GM12878 (cell line): ENCODE results near the gene CHAD. TPM values are rescaled to one million over a fixed set of nuclear protein-coding genes. Genes with fewer than 3 reads are reported as not detected.
A peak's percentile ranks its signal among the peaks of the same experiment; 100 is the strongest.

Experiments used
- ATAC-seq: fragments of 200-7000 bp; cut with Tn5 transposase; 3 replicates; pipeline ENCODE4 v1.9.1; 2020; ENCODE audit warnings: mild to moderate bottlenecking, moderate library complexity
- BruUV-seq: library from RNA; stranded (reverse); fragments of 400-500 nt; replicated peaks from 2 replicates; lab custom pipeline; 2021; lab: Mats Ljungman, UMichigan
- CTCF ChIA-PET: fragments of 300-600 bp; sonication (Branson Sonifier 250); formaldehyde crosslinking; extraction: SDS; loops from one replicate; lab custom pipeline; 2021; ENCODE audit warnings: inconsistent platforms; lab: Yijun Ruan, JAX
- POLR2A ChIA-PET: fragments of 350-600 bp; formaldehyde crosslinking; extraction: SDS; loops from one replicate; lab custom pipeline; 2021; ENCODE audit warnings: inconsistent platforms; lab: Charles Lee
- RAD21 ChIA-PET: fragments of 300-600 bp; sonication (Branson Sonifier 250); formaldehyde crosslinking; loops from one replicate; lab custom pipeline; 2023; ENCODE audit warnings: antibody characterized with exemption; ENCODE audit not compliant: unreplicated experiment; lab: Charles Lee
- SMC1A ChIA-PET: fragments of 300-600 bp; sonication (Branson Sonifier 250); formaldehyde crosslinking; loops from one replicate; lab custom pipeline; 2023; ENCODE audit not compliant: unreplicated experiment, uncharacterized antibody; lab: Charles Lee
- DNase-seq: peaks from one replicate; pipeline ENCODE4 v3.0.0-alpha.2; 2011; ENCODE audit warnings: low read depth, low spot score
- FAIRE-seq: peaks from 3 replicates; lab custom pipeline; 2011; peaks lifted over from hg19 to GRCh38; lab: Jason Lieb, UNC
- H2AFZ ChIP-seq: 2 replicates; pipeline ENCODE4 v1.6.0; 2011; ENCODE audit warnings: low read depth, low read length, control low read depth; ENCODE audit not compliant: control insufficient read depth
- H3K27ac ChIP-seq: 2 replicates; pipeline ENCODE4 v1.5.1; 2011; ENCODE audit warnings: control low read depth; ENCODE audit not compliant: control insufficient read depth, insufficient read depth
- H3K27me3 ChIP-seq, 2 experiments: replicated peaks in 1 of 2; 2 replicates each; pipeline versions ENCODE4 v1.6.0 to v1.6.1; 2011; ENCODE audit warnings: low read length in 1 of 2; ENCODE audit not compliant: control insufficient read depth in 2 of 2, insufficient read depth in 2 of 2
- H3K36me3 ChIP-seq, 2 experiments: 2 replicates each; pipeline ENCODE4 v1.5.1; 2011; ENCODE audit warnings: low read length in 1 of 2; ENCODE audit not compliant: control insufficient read depth in 2 of 2, insufficient read depth in 2 of 2
- H3K4me1 ChIP-seq: 2 replicates; pipeline ENCODE4 v1.6.1; 2011; ENCODE audit warnings: mild to moderate bottlenecking, low read length, moderate library complexity, mixed read lengths; ENCODE audit not compliant: control insufficient read depth, insufficient read depth
- H3K4me2 ChIP-seq: 2 replicates; pipeline ENCODE4 v1.6.0; 2011; ENCODE audit warnings: control low read depth; ENCODE audit not compliant: control insufficient read depth, insufficient read depth
- H3K4me3 ChIP-seq: fragments of 200-600 bp; sonication (generic); 2 replicates; pipeline ENCODE4 v1.5.1; 2016
- H3K79me2 ChIP-seq: 2 replicates; pipeline ENCODE4 v1.6.0; 2011; ENCODE audit warnings: low read length; ENCODE audit not compliant: control insufficient read depth, insufficient read depth
- H3K9ac ChIP-seq: 2 replicates; pipeline ENCODE4 v1.8.0; 2011; ENCODE audit warnings: low read length, control low read depth, mixed read lengths; ENCODE audit not compliant: control insufficient read depth, insufficient read depth
- H3K9me3 ChIP-seq: replicated peaks from 3 replicates; pipeline ENCODE4 v1.5.1; 2011; ENCODE audit warnings: mild to moderate bottlenecking, low read length; ENCODE audit not compliant: control insufficient read depth, insufficient read depth
- H4K20me1 ChIP-seq: 2 replicates; pipeline ENCODE4 v1.6.0; 2011; ENCODE audit not compliant: control insufficient read depth, insufficient read depth
- ATF7 ChIP-seq: fragments of 450-650 bp; IDR thresholded peaks from 2 replicates; pipeline ENCODE4 v1.6.1; 2016; ENCODE audit warnings: low read depth, mild to moderate bottlenecking
- ESRRA ChIP-seq: IDR thresholded peaks from 2 replicates; pipeline ENCODE4 v1.6.1; 2012; ENCODE audit warnings: mild to moderate bottlenecking, low read length, improper control_type of control experiment
- HDGF ChIP-seq: fragments of 450-650 bp; IDR thresholded peaks from 2 replicates; pipeline ENCODE4 v1.6.1; 2016; ENCODE audit warnings: antibody characterized with exemption
- NR2C1 ChIP-seq: fragments of 450-650 bp; IDR thresholded peaks from 2 replicates; pipeline ENCODE4 v1.6.1; 2017; ENCODE audit warnings: antibody characterized with exemption, mild to moderate bottlenecking, moderate library complexity
- RAD51 ChIP-seq: fragments of 450-650 bp; IDR thresholded peaks from 2 replicates; pipeline ENCODE4 v1.6.1; 2016; ENCODE audit warnings: moderate library complexity, mild to moderate bottlenecking, inconsistent platforms
- SMAD1 ChIP-seq: fragments of 450-650 bp; IDR thresholded peaks from 2 replicates; pipeline ENCODE4 v1.6.1; 2018; ENCODE audit warnings: mild to moderate bottlenecking, low read depth; ENCODE audit not compliant: partially characterized antibody
- SMAD5 ChIP-seq: IDR thresholded peaks from 2 replicates; pipeline ENCODE4 v1.6.1; 2016; ENCODE audit warnings: antibody characterized with exemption, low read depth
- WGBS: methylation state at CpG from one replicate; pipeline ENCODE4 v1.1.6; 2016; ENCODE audit warnings: low lambda C conversion rate; ENCODE audit not compliant: insufficient replicate concordance, insufficient coverage; ENCODE audit errors: missing lambda C conversion rate; 5-methylcytosine and 5-hydroxymethylcytosine counted together
- in situ Hi-C: fragments of 300-500 bp; cut with MboI; formaldehyde crosslinking; loops from 9 replicates; pipeline ENCODE4 v1.14.3; 2018; ENCODE audit warnings: mixed read lengths
- intact Hi-C: fragments of 100-400 bp; cut with micrococcal nuclease; formaldehyde crosslinking; loops from one replicate; pipeline ENCODE4 v1.14.2; 2022; ENCODE audit not compliant: unreplicated experiment
- polyA plus RNA-seq, 11 experiments: library from polyadenylated mRNA; depleted of rRNA in 4 of 11; unstranded in 6 of 11; stranded (reverse) in 5 of 11; fragments of >200 nt; fragmentation: Nextera tagmentation in 4 of 11; fragmentation: Illumina TruSeq in 1 of 11; extraction: Ambion mirVana in 4 of 11; extraction: Trizol in 1 of 11; gene quantifications; 1 replicate in 1 of 11; 2 replicates in 10 of 11; pipeline versions ENCODE4 v1.2.1 to v1.2.3, GENCODE V29; 2011 to 2016; ENCODE audit warnings: inconsistent platforms in 2 of 11, missing spikeins in 2 of 11, low read depth in 1 of 11
- total RNA-seq, 4 experiments: library from RNA; depleted of rRNA in 3 of 4; stranded (reverse); fragments of >200 nt in 3 of 4; fragmentation: Illumina TruSeq in 1 of 4; extraction: Trizol in 1 of 4; gene quantifications; 2 replicates each; pipeline versions ENCODE4 v1.2.1 to v1.2.3, GENCODE V29; 2013 to 2021
- TF ChIP-seq, protein P1 (sequence below): fragments of 450-650 bp; IDR thresholded peaks from 2 replicates; pipeline ENCODE4 v1.6.1; 2017; ENCODE audit warnings: mild to moderate bottlenecking, low read depth, inconsistent platforms; ENCODE audit not compliant: poor library complexity, severe bottlenecking
- TF ChIP-seq, protein P2 (sequence below): fragments of 450-650 bp; formaldehyde crosslinking; IDR thresholded peaks from 2 replicates; pipeline ENCODE4 v1.4.0; 2022; ENCODE audit warnings: mild to moderate bottlenecking, moderate library complexity

CHAD gene
- total and polyA plus RNA-seq, 10 of the 15 experiments (the other 5 are each of a cell fraction or from before 2014, with no cell fraction given), result 0.06 TPM; not detected in 9

DNA sequence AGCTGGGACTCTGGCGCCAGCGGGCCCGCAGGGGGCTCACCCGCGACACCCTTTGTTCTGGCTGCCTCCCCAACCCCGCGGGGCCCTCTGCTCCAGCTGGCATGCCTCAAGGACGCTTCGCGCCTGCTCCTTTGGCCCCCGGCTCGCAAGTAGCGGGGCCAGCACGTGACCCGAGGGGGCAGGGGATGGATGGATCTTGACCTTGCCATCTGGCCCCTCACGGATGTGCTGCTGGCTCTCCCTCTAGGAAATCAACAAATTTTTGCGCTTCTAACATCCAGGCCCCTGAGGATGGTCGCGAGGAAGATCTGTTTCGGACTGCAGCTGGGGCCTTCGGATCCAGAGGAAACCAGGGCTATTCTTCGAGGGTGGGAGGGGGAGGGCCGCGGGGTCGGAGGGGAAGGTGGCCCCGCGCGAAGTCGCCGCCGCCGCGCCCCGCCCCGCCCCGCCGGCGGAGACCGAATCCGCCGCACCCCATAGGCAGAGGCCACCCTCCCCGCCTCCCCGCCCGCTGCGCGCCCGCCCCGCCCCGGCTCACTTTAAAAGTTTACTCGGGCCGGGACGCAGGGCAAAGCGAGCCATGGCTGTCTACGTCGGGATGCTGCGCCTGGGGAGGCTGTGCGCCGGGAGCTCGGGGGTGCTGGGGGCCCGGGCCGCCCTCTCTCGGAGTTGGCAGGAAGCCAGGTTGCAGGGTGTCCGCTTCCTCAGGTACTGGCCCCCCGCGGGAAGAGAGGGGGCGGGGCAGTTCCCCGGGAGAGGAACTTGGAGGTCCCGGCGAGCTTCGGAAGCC, 42.8 kb downstream of the CHAD start, which contains the start of gene ACSF2 (continued):
- TF ChIP-seq RAD51, result peak; percentile 47; the same call in 1 of the 2 replicates
- TF ChIP-seq, protein P1, sequence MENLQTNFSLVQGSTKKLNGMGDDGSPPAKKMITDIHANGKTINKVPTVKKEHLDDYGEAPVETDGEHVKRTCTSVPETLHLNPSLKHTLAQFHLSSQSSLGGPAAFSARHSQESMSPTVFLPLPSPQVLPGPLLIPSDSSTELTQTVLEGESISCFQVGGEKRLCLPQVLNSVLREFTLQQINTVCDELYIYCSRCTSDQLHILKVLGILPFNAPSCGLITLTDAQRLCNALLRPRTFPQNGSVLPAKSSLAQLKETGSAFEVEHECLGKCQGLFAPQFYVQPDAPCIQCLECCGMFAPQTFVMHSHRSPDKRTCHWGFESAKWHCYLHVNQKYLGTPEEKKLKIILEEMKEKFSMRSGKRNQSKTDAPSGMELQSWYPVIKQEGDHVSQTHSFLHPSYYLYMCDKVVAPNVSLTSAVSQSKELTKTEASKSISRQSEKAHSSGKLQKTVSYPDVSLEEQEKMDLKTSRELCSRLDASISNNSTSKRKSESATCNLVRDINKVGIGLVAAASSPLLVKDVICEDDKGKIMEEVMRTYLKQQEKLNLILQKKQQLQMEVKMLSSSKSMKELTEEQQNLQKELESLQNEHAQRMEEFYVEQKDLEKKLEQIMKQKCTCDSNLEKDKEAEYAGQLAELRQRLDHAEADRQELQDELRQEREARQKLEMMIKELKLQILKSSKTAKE, result no peak
- peak; percentile 57 for TF ChIP-seq SMAD1
- no peak for TF ChIP-seq SMAD5

DNA sequence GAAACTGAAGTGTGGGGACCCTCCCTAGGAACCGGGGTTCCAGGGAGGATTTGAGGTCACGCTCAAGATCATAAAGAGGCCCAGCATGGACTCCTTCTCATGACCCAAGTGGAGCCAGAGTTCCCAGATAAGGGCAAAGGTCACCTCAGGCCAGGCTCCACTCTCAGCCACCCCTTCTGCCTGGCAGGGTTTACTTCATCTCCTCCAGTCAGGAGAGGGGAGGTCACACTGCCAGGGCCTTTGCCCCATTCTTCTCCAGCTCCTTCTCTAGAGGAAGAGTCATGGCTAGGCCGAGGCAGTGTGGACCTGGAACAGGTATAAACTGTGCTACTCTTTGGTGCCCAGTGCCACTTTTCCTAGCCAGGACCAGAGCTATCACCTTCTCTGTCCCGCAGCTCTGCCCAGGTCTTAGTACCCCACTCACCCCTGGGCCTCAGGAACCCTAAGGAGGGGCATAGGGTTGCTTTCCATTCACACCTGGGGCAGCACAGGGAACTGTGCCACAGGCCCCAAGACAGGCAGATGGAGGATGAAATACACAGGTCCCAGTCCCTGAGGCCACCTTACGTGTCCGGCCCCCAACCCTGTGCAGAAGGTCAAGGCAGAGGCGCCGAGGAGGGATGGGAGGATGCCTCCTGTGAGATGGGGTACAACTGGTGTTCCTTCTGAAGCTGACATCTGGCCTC, 43.5 kb downstream of the CHAD start:
- RAD21 ChIA-PET, result interaction anchor here (1.8 to 3.2 kb wide), 2 partner anchors 27 to 63 kb away, joined by 4 to 20 read pairs; partner anchors contain the start of gene LRRC59
- no peaks in the 10 kb centered on the region for H3K36me3 ChIP-seq
- H3K27me3 ChIP-seq, result no peaks in the 10 kb centered on the region
- H4K20me1 ChIP-seq, result no peaks in the 10 kb centered on the region
- peak overlapping the region; percentile 98 for H3K4me2 ChIP-seq
- POLR2A ChIA-PET, result interaction anchor here (0.6 to 3.0 kb wide), 2 partner anchors 28 to 724 kb away, joined by 3 to 17 read pairs; partner anchors contain the start of gene LRRC59
- H3K9me3 ChIP-seq, result no peaks in the 10 kb centered on the region
- CTCF ChIA-PET, result interaction anchor here (1.0 to 4.5 kb wide), 3 partner anchors 11 to 54 kb away, joined by 3 to 45 read pairs (median 5); partner anchors contain the start of genes LRRC59 and RSAD1
- DNase-seq (no peak), FAIRE-seq (no peak), ATAC-seq (no peak)
- H3K79me2 ChIP-seq, result peaks cover 6% of the 10 kb centered on the region
- H3K27ac ChIP-seq, result peak overlapping the region; percentile 74
- SMC1A ChIA-PET, result no interaction called here
- TF ChIP-seq NR2C1 (0 out of 2 replicates have a peak, but pooled peaks have one; percentile 10), ESRRA (0 out of 2 replicates have a peak, but pooled peaks have one; percentile 14), HDGF (0 out of 2 replicates have a peak, but pooled peaks have one; percentile 27), ATF7 (no peak)
- TF ChIP-seq, protein P2, sequence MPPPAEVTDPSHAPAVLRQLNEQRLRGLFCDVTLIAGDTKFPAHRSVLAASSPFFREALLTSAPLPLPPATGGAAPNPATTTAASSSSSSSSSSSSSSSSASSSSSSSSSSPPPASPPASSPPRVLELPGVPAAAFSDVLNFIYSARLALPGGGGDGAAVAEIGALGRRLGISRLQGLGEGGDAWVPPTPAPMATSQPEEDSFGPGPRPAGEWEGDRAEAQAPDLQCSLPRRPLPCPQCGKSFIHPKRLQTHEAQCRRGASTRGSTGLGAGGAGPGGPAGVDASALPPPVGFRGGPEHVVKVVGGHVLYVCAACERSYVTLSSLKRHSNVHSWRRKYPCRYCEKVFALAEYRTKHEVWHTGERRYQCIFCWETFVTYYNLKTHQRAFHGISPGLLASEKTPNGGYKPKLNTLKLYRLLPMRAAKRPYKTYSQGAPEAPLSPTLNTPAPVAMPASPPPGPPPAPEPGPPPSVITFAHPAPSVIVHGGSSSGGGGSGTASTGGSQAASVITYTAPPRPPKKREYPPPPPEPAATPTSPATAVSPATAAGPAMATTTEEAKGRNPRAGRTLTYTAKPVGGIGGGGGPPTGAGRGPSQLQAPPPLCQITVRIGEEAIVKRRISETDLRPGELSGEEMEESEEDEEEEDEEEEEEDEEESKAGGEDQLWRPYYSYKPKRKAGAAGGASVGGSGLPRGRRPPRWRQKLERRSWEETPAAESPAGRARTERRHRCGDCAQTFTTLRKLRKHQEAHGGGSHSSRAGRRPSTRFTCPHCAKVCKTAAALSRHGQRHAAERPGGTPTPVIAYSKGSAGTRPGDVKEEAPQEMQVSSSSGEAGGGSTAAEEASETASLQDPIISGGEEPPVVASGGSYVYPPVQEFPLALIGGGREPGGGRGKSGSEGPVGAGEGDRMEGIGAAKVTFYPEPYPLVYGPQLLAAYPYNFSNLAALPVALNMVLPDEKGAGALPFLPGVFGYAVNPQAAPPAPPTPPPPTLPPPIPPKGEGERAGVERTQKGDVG, result no peak
- peaks cover 29% of the 10 kb centered on the region for H3K4me1 ChIP-seq
- H3K4me3 ChIP-seq, result peak overlapping the region; percentile 84
- WGBS, result 97% methylated on average over 8 of the region's 8 CpGs
- intact Hi-C loops, result no loop called here
- peak overlapping the region; percentile 86 for H3K9ac ChIP-seq
- BruUV-seq, result no TSS peak
- H2AFZ ChIP-seq, result peak overlapping the region; percentile 95
- in situ Hi-C loops, result no loop called here
